HCT116 (cell line): ENCODE results near the gene FERMT2. TPM values are rescaled to one million over a fixed set of nuclear protein-coding genes. Genes with fewer than 3 reads are reported as not detected.

Experiments
- ATAC-seq: fragments of 200-7000 bp; cut with Tn5 transposase; 2 replicates; pipeline ENCODE4 v1.9.1; 2020; ENCODE audit warnings: mild to moderate bottlenecking, moderate library complexity
- BruUV-seq: library from RNA; stranded (reverse); fragments of 400-500 nt; replicated peaks from 2 replicates; lab custom pipeline; 2021; lab: Mats Ljungman, UMichigan
- CTCF ChIA-PET: fragments of 300-600 bp; sonication (Branson Sonifier 250); formaldehyde crosslinking; loops from one replicate; lab custom pipeline; 2021; ENCODE audit warnings: antibody characterized with exemption; lab: Charles Lee
- POLR2A ChIA-PET: fragments of 300-600, 350-600 bp; sonication (Branson Sonifier 250); formaldehyde crosslinking; loops from one replicate; lab custom pipeline; 2021; ENCODE audit warnings: antibody characterized with exemption; lab: Charles Lee
- RAD21 ChIA-PET, 2 experiments: fragments of 300-600 bp; sonication (Branson Sonifier 250); formaldehyde crosslinking; loops; one replicate each; lab custom pipeline; 2023; ENCODE audit warnings: low total read pairs in 2 of 2; ENCODE audit not compliant: uncharacterized antibody in 2 of 2, unreplicated experiment in 2 of 2, low non-redundant PET in 1 of 2; lab: Charles Lee
- DNase-seq: peaks from one replicate; pipeline ENCODE4 v3.0.0-alpha.2; 2010; ENCODE audit warnings: low read depth, low spot score
- H2AFZ ChIP-seq: fragments of 200-600 bp; shearing (Covaris generic), sonication (generic); 2 replicates; pipeline ENCODE4 v1.6.1; 2017; ENCODE audit warnings: low read depth, mixed run types, mixed read lengths, antibody characterized with exemption, low read length; ENCODE audit not compliant: poor library complexity, severe bottlenecking
- H3K27ac ChIP-seq: 2 replicates; pipeline ENCODE4 v1.5.1; 2012; ENCODE audit warnings: low read depth, low read length
- H3K27me3 ChIP-seq: fragments of 200-600 bp; sonication (generic); 2 replicates; pipeline ENCODE4 v1.6.1; 2016; ENCODE audit warnings: mixed run types, low read length, mixed read lengths; ENCODE audit not compliant: insufficient read depth
- H3K36me3 ChIP-seq, 2 experiments: fragments of 200-500 bp in 1 of 2; fragments of 200-600 bp in 1 of 2; sonication (Bioruptor generic) in 1 of 2; sonication (generic) in 1 of 2; 2 replicates each; pipeline versions ENCODE4 v1.5.1 to v1.6.1; 2014 to 2016; ENCODE audit warnings: low read length in 2 of 2, inconsistent platforms in 1 of 2, mixed read lengths in 1 of 2, mixed run types in 1 of 2; ENCODE audit not compliant: insufficient read depth in 2 of 2, control insufficient read depth in 1 of 2
- H3K4me1 ChIP-seq, 2 experiments: fragments of 200-600 bp in 1 of 2; sonication (generic) in 1 of 2; 2 replicates each; pipeline versions ENCODE4 v1.5.1 to v1.6.1; 2012 to 2017; ENCODE audit warnings: low read length in 2 of 2, inconsistent platforms in 1 of 2, mild to moderate bottlenecking in 1 of 2, mixed read lengths in 1 of 2, mixed run types in 1 of 2, moderate library complexity in 1 of 2; ENCODE audit not compliant: insufficient read depth in 2 of 2, control insufficient read depth in 1 of 2
- H3K4me2 ChIP-seq: fragments of 200-600 bp; sonication (generic); 2 replicates; pipeline ENCODE4 v1.6.1; 2017; ENCODE audit warnings: mixed run types, low read length, mixed read lengths
- H3K4me3 ChIP-seq, 2 experiments: fragments of 200-600 bp in 1 of 2; sonication (generic) in 1 of 2; replicated peaks in 1 of 2; 2 replicates each; pipeline ENCODE4 v1.5.1; 2011 to 2016; ENCODE audit warnings: low read length in 2 of 2, control low read depth in 1 of 2, low read depth in 1 of 2, mild to moderate bottlenecking in 1 of 2, mixed read lengths in 1 of 2, mixed run types in 1 of 2
- H3K79me2 ChIP-seq: fragments of 200-600 bp; sonication (generic); 2 replicates; pipeline ENCODE4 v1.6.1; 2017; ENCODE audit warnings: mild to moderate bottlenecking, mixed run types, low read length, moderate library complexity, mixed read lengths; ENCODE audit not compliant: insufficient read depth
- H3K9ac ChIP-seq: fragments of 200-600 bp; sonication (generic); 2 replicates; pipeline ENCODE4 v1.6.1; 2016; ENCODE audit warnings: low read length, mixed read lengths
- H3K9me2 ChIP-seq: fragments of 200-600 bp; sonication (generic), shearing (Covaris generic); 2 replicates; pipeline ENCODE4 v1.6.1; 2017; ENCODE audit warnings: mixed run types, mild to moderate bottlenecking, moderate library complexity; ENCODE audit not compliant: insufficient read depth
- H3K9me3 ChIP-seq, 2 experiments: fragments of 200-500 bp in 1 of 2; fragments of 200-600 bp in 1 of 2; sonication (Bioruptor generic) in 1 of 2; sonication (generic) in 1 of 2; 2 replicates each; pipeline ENCODE4 v1.6.1; 2014 to 2017; ENCODE audit warnings: low read length in 2 of 2, mixed read lengths in 2 of 2, inconsistent platforms in 1 of 2, low read depth in 1 of 2, mild to moderate bottlenecking in 1 of 2, mixed run types in 1 of 2, moderate library complexity in 1 of 2; ENCODE audit not compliant: control insufficient read depth in 1 of 2, insufficient read depth in 1 of 2
- H4K20me1 ChIP-seq: fragments of 200-600 bp; sonication (generic), shearing (Covaris generic); 2 replicates; pipeline ENCODE4 v1.6.1; 2017; ENCODE audit warnings: mixed run types, mild to moderate bottlenecking, moderate library complexity; ENCODE audit not compliant: insufficient read depth
- CBX3 ChIP-seq: IDR thresholded peaks from 2 replicates; pipeline ENCODE4 v1.6.1; 2012; ENCODE audit warnings: low read depth
- FOSL1 ChIP-seq: IDR thresholded peaks from 2 replicates; pipeline ENCODE4 v1.6.1; 2012; ENCODE audit warnings: low read depth
- SIN3A ChIP-seq: IDR thresholded peaks from 2 replicates; pipeline ENCODE4 v1.6.1; 2012; ENCODE audit warnings: low read depth
- TCF7L2 ChIP-seq: IDR thresholded peaks from 2 replicates; pipeline ENCODE4 v1.7.0; 2011; ENCODE audit warnings: borderline replicate concordance, inconsistent platforms; ENCODE audit not compliant: insufficient read depth, insufficient read length; ENCODE audit errors: extremely low read depth
- intact Hi-C: fragments of 100-400 bp; cut with micrococcal nuclease; formaldehyde crosslinking; loops from 2 replicates; pipeline ENCODE4 v1.10.0; 2022
- total RNA-seq: library from RNA; stranded (reverse); gene quantifications from one replicate; pipeline ENCODE4 v1.2.1, GENCODE V29; 2021; ENCODE audit not compliant: unreplicated experiment
- TF ChIP-seq, protein P1 (sequence below): IDR thresholded peaks from 2 replicates; pipeline ENCODE4 v1.6.1; 2012; ENCODE audit warnings: low read depth
- TF ChIP-seq, protein P2 (sequence below): IDR thresholded peaks from 2 replicates; pipeline ENCODE4 v1.6.1; 2012

The FERMT2 gene
- total RNA-seq, 1 experiment from 2014 or later = 24.8 TPM

DNA sequence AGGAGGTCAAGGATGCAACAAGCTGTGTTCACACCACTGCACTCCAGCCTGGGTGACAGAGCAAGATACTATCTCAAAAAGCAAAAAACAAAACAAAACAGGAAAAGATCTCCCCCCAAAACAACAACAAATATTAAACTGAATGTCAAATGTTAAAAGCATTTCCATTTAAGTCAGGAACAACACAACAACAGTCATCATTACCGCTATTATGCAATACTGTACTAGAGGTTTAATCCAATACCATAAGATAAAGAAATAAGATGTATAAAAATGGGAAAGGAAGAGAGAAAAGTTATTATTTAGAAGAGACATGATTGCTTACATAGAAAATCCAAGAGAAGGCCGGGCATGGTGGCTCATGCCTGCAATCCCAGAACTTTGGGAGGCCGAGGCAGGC is 36.6 kb downstream of the FERMT2 start:
- RAD21 ChIA-PET = no interaction called here
- Histone ChIP-seq H4K20me1 (no peaks in the 10 kb centered on the region), H3K4me3 (no peak overlapping the region), H2AFZ (no peak overlapping the region), H3K9ac (no peak overlapping the region), H3K9me2 (no peaks in the 10 kb centered on the region), H3K4me1 (no peaks in the 10 kb centered on the region), H3K27ac (no peak overlapping the region), H3K79me2 (peaks cover 7% of the 10 kb centered on the region), H3K4me2 (no peak overlapping the region), H3K27me3 (no peaks in the 10 kb centered on the region), H3K9me3 (no peaks in the 10 kb centered on the region), H3K36me3 (no peaks in the 10 kb centered on the region)
- CTCF ChIA-PET = no interaction called here
- intact Hi-C loops = no loop called here
- ATAC-seq (no peak), DNase-seq (no peak)
- POLR2A ChIA-PET = no interaction called here
- no TSS peak for BruUV-seq
- TF ChIP-seq SIN3A (no peak), FOSL1 (no peak), CBX3 (no peak), TCF7L2 (no peak)
- TF ChIP-seq, protein P1, sequence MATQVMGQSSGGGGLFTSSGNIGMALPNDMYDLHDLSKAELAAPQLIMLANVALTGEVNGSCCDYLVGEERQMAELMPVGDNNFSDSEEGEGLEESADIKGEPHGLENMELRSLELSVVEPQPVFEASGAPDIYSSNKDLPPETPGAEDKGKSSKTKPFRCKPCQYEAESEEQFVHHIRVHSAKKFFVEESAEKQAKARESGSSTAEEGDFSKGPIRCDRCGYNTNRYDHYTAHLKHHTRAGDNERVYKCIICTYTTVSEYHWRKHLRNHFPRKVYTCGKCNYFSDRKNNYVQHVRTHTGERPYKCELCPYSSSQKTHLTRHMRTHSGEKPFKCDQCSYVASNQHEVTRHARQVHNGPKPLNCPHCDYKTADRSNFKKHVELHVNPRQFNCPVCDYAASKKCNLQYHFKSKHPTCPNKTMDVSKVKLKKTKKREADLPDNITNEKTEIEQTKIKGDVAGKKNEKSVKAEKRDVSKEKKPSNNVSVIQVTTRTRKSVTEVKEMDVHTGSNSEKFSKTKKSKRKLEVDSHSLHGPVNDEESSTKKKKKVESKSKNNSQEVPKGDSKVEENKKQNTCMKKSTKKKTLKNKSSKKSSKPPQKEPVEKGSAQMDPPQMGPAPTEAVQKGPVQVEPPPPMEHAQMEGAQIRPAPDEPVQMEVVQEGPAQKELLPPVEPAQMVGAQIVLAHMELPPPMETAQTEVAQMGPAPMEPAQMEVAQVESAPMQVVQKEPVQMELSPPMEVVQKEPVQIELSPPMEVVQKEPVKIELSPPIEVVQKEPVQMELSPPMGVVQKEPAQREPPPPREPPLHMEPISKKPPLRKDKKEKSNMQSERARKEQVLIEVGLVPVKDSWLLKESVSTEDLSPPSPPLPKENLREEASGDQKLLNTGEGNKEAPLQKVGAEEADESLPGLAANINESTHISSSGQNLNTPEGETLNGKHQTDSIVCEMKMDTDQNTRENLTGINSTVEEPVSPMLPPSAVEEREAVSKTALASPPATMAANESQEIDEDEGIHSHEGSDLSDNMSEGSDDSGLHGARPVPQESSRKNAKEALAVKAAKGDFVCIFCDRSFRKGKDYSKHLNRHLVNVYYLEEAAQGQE = no peak

DNA sequence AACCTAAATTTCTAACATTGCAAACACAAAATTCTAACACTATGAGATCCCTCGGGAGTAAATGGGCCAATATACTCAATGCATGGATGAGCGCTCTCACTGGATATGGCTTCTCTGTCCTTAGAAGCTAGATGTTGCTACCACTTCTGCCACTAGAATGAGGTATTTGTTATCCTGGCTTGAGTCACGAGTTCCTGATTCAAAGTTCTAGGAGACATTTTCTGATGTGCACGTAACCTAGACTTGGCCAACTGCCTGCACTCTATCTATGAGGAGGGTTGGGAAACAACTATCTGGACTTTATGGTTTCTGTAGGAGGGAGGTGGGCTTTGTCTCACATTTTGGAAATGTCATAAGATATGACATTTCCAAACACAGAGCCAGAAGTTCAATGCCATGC is 37.6 kb downstream of the FERMT2 start:
- TF ChIP-seq, protein P2, sequence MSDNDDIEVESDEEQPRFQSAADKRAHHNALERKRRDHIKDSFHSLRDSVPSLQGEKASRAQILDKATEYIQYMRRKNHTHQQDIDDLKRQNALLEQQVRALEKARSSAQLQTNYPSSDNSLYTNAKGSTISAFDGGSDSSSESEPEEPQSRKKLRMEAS = no peak
- no peaks in the 10 kb centered on the region for H3K36me3 ChIP-seq
- no peak overlapping the region for H3K4me3 ChIP-seq
- H2AFZ ChIP-seq = no peak overlapping the region
- ChIA-PET POLR2A (no interaction called here), CTCF (no interaction called here), RAD21 (no interaction called here)
- no peak for ATAC-seq
- peaks cover 7% of the 10 kb centered on the region for H3K79me2 ChIP-seq
- no peaks in the 10 kb centered on the region for H3K9me3 ChIP-seq
- intact Hi-C loops = no loop called here
- H3K27ac ChIP-seq = no peak overlapping the region
- DNase-seq = no peak
- H3K9ac ChIP-seq = no peak overlapping the region
- H3K27me3 ChIP-seq = no peaks in the 10 kb centered on the region
- H4K20me1 ChIP-seq = no peaks in the 10 kb centered on the region
- H3K9me2 ChIP-seq = no peaks in the 10 kb centered on the region
- no peak overlapping the region for H3K4me2 ChIP-seq
- H3K4me1 ChIP-seq = peaks cover 0 to under 1% of the 10 kb centered on the region in 2 experiments; a peak in 1 of 4 replicates
- no TSS peak for BruUV-seq
